A549 (cell line): ENCODE data around the gene TICAM1. TPM values are rescaled to one million over a fixed set of nuclear protein-coding genes. Genes with fewer than 3 reads are reported as not detected.

ENCODE experiments used
- ATAC-seq, 2 experiments: fragments of 200-7000 bp in 1 of 2; fragments of >200 bp in 1 of 2; cut with Nextera tagmentation in 1 of 2; cut with Tn5 transposase in 1 of 2; 3 replicates each; pipeline versions ENCODE4 v1.8.0 to v1.9.1; 2018 to 2020; ENCODE audit warnings: mild to moderate bottlenecking in 1 of 2, moderate library complexity in 1 of 2
- CTCF ChIA-PET: fragments of 300-600 bp; sonication (Branson Sonifier 250); formaldehyde crosslinking; extraction: SDS; loops from one replicate; lab custom pipeline; 2021; ENCODE audit warnings: antibody characterized with exemption, inconsistent platforms; lab: Yijun Ruan, JAX
- POLR2A ChIA-PET: fragments of 350-600 bp; formaldehyde crosslinking; extraction: SDS; loops from one replicate; lab custom pipeline; 2021; ENCODE audit warnings: antibody characterized with exemption, inconsistent platforms; lab: Yijun Ruan, JAX
- DNase-seq, 2 experiments: peaks; one replicate each; pipeline versions ENCODE4 v3.0.0 to v3.0.0-alpha.2; 2011 to 2016; ENCODE audit warnings: low read depth in 1 of 2, low spot score in 1 of 2
- FAIRE-seq: peaks from 2 replicates; lab custom pipeline; 2011; peaks lifted over from hg19 to GRCh38; lab: Jason Lieb, UNC
- H3K27ac ChIP-seq, 2 experiments: fragments of >200 bp; sonication (Bioruptor Twin); formaldehyde crosslinking; 3 replicates each; pipeline ENCODE4 v1.5.1; 2016 to 2017
- H3K4me1 ChIP-seq: fragments of >200 bp; sonication (Bioruptor Twin); formaldehyde crosslinking; 3 replicates; pipeline ENCODE4 v1.6.1; 2016
- H3K4me2 ChIP-seq: fragments of >200 bp; sonication (Bioruptor Twin); formaldehyde crosslinking; 3 replicates; pipeline ENCODE4 v1.6.1; 2016
- H3K4me3 ChIP-seq: fragments of >200 bp; sonication (Bioruptor Twin); formaldehyde crosslinking; 3 replicates; pipeline ENCODE4 v1.5.1; 2016
- H3K9me3 ChIP-seq: fragments of >200 bp; sonication (Bioruptor Twin); formaldehyde crosslinking; 3 replicates; pipeline ENCODE4 v1.6.1; 2016
- ATOH8 ChIP-seq: fragments of 250-450 bp; sonication (Bioruptor Pico); IDR thresholded peaks from 2 replicates; pipeline ENCODE4 v1.5.0; 2020; ENCODE audit warnings: low read depth, mild to moderate bottlenecking, moderate library complexity
- CBX2 ChIP-seq: fragments of 200-600 bp; sonication (generic); IDR thresholded peaks from 2 replicates; pipeline ENCODE4 v1.6.1; 2016; ENCODE audit warnings: low read depth, mild to moderate bottlenecking, borderline replicate concordance
- CEBPB ChIP-seq, 2 experiments: fragments of >200 bp in 1 of 2; sonication (Bioruptor Twin) in 1 of 2; formaldehyde crosslinking in 1 of 2; IDR thresholded peaks; 2 replicates each; pipeline ENCODE4 v1.6.1; 2012 to 2016
- EHMT2 ChIP-seq: fragments of 200-600 bp; sonication (generic); IDR thresholded peaks from 2 replicates; pipeline ENCODE4 v1.6.1; 2016; ENCODE audit warnings: antibody characterized with exemption, low read depth, mild to moderate bottlenecking, moderate library complexity
- ELK1 ChIP-seq: fragments of 150-350 bp; IDR thresholded peaks from 2 replicates; pipeline ENCODE4 v1.6.1; 2014; ENCODE audit warnings: low read depth, mild to moderate bottlenecking, low read length
- ESRRA ChIP-seq: fragments of 150-350 bp; IDR thresholded peaks from 2 replicates; pipeline ENCODE4 v1.6.1; 2014; ENCODE audit warnings: mild to moderate bottlenecking, low read length, borderline replicate concordance
- FOSB ChIP-seq: fragments of 250-450 bp; sonication (Bioruptor Pico); IDR thresholded peaks from 2 replicates; pipeline ENCODE4 v1.5.0; 2020; ENCODE audit warnings: mild to moderate bottlenecking, moderate library complexity
- HES2 ChIP-seq: fragments of >200 bp; sonication (Bioruptor Twin); formaldehyde crosslinking; IDR thresholded peaks from 2 replicates; pipeline ENCODE4 v1.6.1; 2016
- HEYL ChIP-seq: fragments of 250-450 bp; sonication (Bioruptor Pico); IDR thresholded peaks from 2 replicates; pipeline ENCODE4 v1.8.0; 2021; ENCODE audit warnings: mild to moderate bottlenecking, moderate library complexity
- HMGXB4 ChIP-seq: fragments of 250-450 bp; sonication (Bioruptor Pico); IDR thresholded peaks from 2 replicates; pipeline ENCODE4 v1.5.0; 2021; ENCODE audit warnings: mild to moderate bottlenecking, moderate library complexity, borderline replicate concordance
- HOXB5 ChIP-seq: fragments of 250-450 bp; sonication (Bioruptor Pico); IDR thresholded peaks from 2 replicates; pipeline ENCODE4 v1.5.0; 2020; ENCODE audit warnings: mild to moderate bottlenecking, moderate library complexity
- JUN ChIP-seq, 2 experiments: fragments of >200 bp; sonication (Bioruptor Twin); formaldehyde crosslinking; IDR thresholded peaks; 2 replicates in 1 of 2; 3 replicates in 1 of 2; pipeline ENCODE4 v1.6.1; 2016 to 2017
- JUNB ChIP-seq: fragments of >200 bp; sonication (Bioruptor Twin); formaldehyde crosslinking; IDR thresholded peaks from 2 replicates; pipeline ENCODE4 v1.6.1; 2016
- KDM1A ChIP-seq: fragments of 200-600 bp; sonication (generic); IDR thresholded peaks from 2 replicates; pipeline ENCODE4 v1.6.1; 2016; ENCODE audit warnings: low read depth, mild to moderate bottlenecking
- MAFK ChIP-seq: fragments of 450-650 bp; IDR thresholded peaks from 2 replicates; pipeline ENCODE4 v1.6.1; 2014; ENCODE audit not compliant: partially characterized antibody
- MYC ChIP-seq: IDR thresholded peaks from 2 replicates; pipeline ENCODE4 v1.6.1; 2012; ENCODE audit warnings: mild to moderate bottlenecking, inconsistent platforms, low read length, improper control_type of control experiment, borderline replicate concordance
- NFE2L2 ChIP-seq: fragments of 150-350 bp; conservative IDR thresholded peaks from 2 replicates; pipeline ENCODE4 v1.6.1; 2014; ENCODE audit warnings: low read length
- NPAS2 ChIP-seq: fragments of 250-450 bp; sonication (Bioruptor Pico); IDR thresholded peaks from 2 replicates; pipeline ENCODE4 v1.8.0; 2022; ENCODE audit warnings: mild to moderate bottlenecking, moderate library complexity, borderline replicate concordance
- PBX3 ChIP-seq: IDR thresholded peaks from 2 replicates; pipeline ENCODE4 v1.6.1; 2012
- POLR2AphosphoS2 ChIP-seq: conservative IDR thresholded peaks from 2 replicates; pipeline ENCODE4 v1.6.1; 2012; ENCODE audit warnings: low read length, improper control_type of control experiment, inconsistent platforms
- RAD21 ChIP-seq, 2 experiments: fragments of >200 bp in 1 of 2; sonication (Bioruptor Twin) in 1 of 2; formaldehyde crosslinking in 1 of 2; IDR thresholded peaks in 1 of 2; conservative IDR thresholded peaks in 1 of 2; 2 replicates in 1 of 2; 3 replicates in 1 of 2; pipeline ENCODE4 v1.6.1; 2012 to 2018; ENCODE audit warnings: inconsistent platforms in 1 of 2
- RCOR1 ChIP-seq: fragments of 150-350 bp; IDR thresholded peaks from 2 replicates; pipeline ENCODE4 v1.6.1; 2014; ENCODE audit warnings: antibody characterized with exemption, low read length, low read depth
- REST ChIP-seq: fragments of 200-600 bp; sonication (generic); IDR thresholded peaks from 2 replicates; pipeline ENCODE4 v1.6.1; 2016; ENCODE audit warnings: antibody characterized with exemption, mild to moderate bottlenecking, moderate library complexity
- RFX5 ChIP-seq: fragments of 450-650 bp; IDR thresholded peaks from 2 replicates; pipeline ENCODE4 v1.7.1; 2014; ENCODE audit warnings: antibody characterized with exemption, mild to moderate bottlenecking, moderate library complexity
- ZFP36 ChIP-seq: fragments of 450-650 bp; IDR thresholded peaks from 2 replicates; pipeline ENCODE4 v1.6.1; 2014; ENCODE audit warnings: borderline replicate concordance; ENCODE audit not compliant: partially characterized antibody
- ZSCAN20 ChIP-seq: fragments of 250-450 bp; sonication (Bioruptor Pico); IDR thresholded peaks from 2 replicates; pipeline ENCODE4 v1.8.0; 2022; ENCODE audit warnings: mild to moderate bottlenecking, moderate library complexity
- WGBS: methylation state at CpG from one replicate; pipeline ENCODE4 v1.1.6; 2017; ENCODE audit errors: missing lambda C conversion rate; 5-methylcytosine and 5-hydroxymethylcytosine counted together
- polyA plus RNA-seq, 4 experiments: library from polyadenylated mRNA; depleted of rRNA in 3 of 4; stranded (reverse); fragments of >200 nt; fragmentation: RNase III in 1 of 4; extraction: RNeasy Plus Mini Kit Qiagen cat#74134 plus additional on column Dnase treatment in 1 of 4; gene quantifications; 2 replicates in 3 of 4; 3 replicates in 1 of 4; pipeline ENCODE4 v1.2.3, GENCODE V29; 2011 to 2017

TICAM1 gene
- polyA plus RNA-seq, 2 of the 4 experiments (the other 2 are of a cell fraction), result 0.78 to 4.0 TPM

- no peak for TF ChIP-seq HES2
- no peak for TF ChIP-seq HEYL (CRISPR knock-in tag)
- no peak for TF ChIP-seq HOXB5
- TF ChIP-seq ZFP36, result no peak
- 0 out of 2 replicates have a peak, but pooled peaks have one; percentile 35 for TF ChIP-seq FOSB (CRISPR knock-in tag)
- TF ChIP-seq ATOH8, result no peak
- peak in 1 of 2 experiments; percentile 66; a peak in 2 of 5 replicates for TF ChIP-seq JUN (IDR thresholded peaks at IDR 0.05)
- TF ChIP-seq ZSCAN20 (CRISPR knock-in tag), result no peak
- no peak for TF ChIP-seq EHMT2
- TF ChIP-seq RAD21 (conservative IDR thresholded peaks at IDR 0.05 in 1 of 2, IDR thresholded peaks at IDR 0.05 in 1 of 2), result no peak
- no peak for TF ChIP-seq CBX2
- no peak for TF ChIP-seq RFX5
- TF ChIP-seq POLR2AphosphoS2, result no peak
- peak in 1 of 2 experiments; percentile 34; a peak in 1 of 4 replicates for TF ChIP-seq CEBPB (IDR thresholded peaks at IDR 0.05)
- no peak for TF ChIP-seq HMGXB4 (CRISPR knock-in tag)
- TF ChIP-seq ESRRA, result peak; percentile 89
- peak; percentile 88 for TF ChIP-seq KDM1A
- peak; percentile 63 for TF ChIP-seq JUNB
- no peak for TF ChIP-seq MYC
- no peak for TF ChIP-seq NPAS2 (CRISPR knock-in tag)
- no peak for TF ChIP-seq NFE2L2
- TF ChIP-seq RCOR1, result peak; percentile 80; the same call in 1 of the 2 replicates
- no peak for TF ChIP-seq PBX3
- no peak for TF ChIP-seq MAFK
- TF ChIP-seq, all 56 proteins: peak for 13
Measured at GRCh38 chr19:4870025-4870700, 38.7 kb upstream of the TICAM1 start (continued).

GRCh38 chr19:4868286-4868834 is 36.8 kb upstream of the TICAM1 start:
- Histone ChIP-seq H3K4me2 (peak overlapping the region; percentile 51), H3K9me3 (no peaks in the 10 kb centered on the region), H3K4me3 (no peak overlapping the region; the same call in 2 of the 3 replicates), H3K4me1 (peaks cover 37% of the 10 kb centered on the region), H3K27ac (peak overlapping the region; percentile 90 to 94)
- WGBS, result 42% methylated on average over 8 of the region's 10 CpGs
- peak in 1 of 2 experiments; percentile 7; a peak in 1 of 5 replicates for TF ChIP-seq JUN (IDR thresholded peaks at IDR 0.05)
- no peak for TF ChIP-seq MAFK
- no peak for TF ChIP-seq ELK1
- no peak for TF ChIP-seq REST
- DNase-seq, result no peak
- no peak for FAIRE-seq
- POLR2A ChIA-PET, result interaction anchor here (2.7 kb wide), 1 partner anchor 44 kb away, joined by 13 read pairs; no protein-coding TSS in a partner anchor
- ATAC-seq, result no peak
- CTCF ChIA-PET, result interaction anchor here (0.6 to 10.5 kb wide), 9 partner anchors 9 to 59 kb away, joined by 3 to 170 read pairs (median 4); no protein-coding TSS in a partner anchor
